Activated CD4-positive, alpha-beta T cell treated with anti-CD3 and anti-CD28 coated beads, Interleukin-2, Interleukin-6, amounts not matched to agents 100 ng/mL and 50 ng/mL, durations not matched to agents 16 hours and 8 hours (primary cell): Measurements from ENCODE around the gene NUDT12.

Experiments used
- DNase-seq: peaks from one replicate; pipeline ENCODE4 v3.0.0-alpha.2; 2020

NUDT12 gene

GRCh38 chr5:103539376-103540330 is 22.9 kb downstream of the NUDT12 start:
- DNase-seq: no peak

- DNase-seq: no peak
These were observed 30.4 kb downstream of the NUDT12 start for GRCh38 chr5:103532086-103532734.

DNA sequence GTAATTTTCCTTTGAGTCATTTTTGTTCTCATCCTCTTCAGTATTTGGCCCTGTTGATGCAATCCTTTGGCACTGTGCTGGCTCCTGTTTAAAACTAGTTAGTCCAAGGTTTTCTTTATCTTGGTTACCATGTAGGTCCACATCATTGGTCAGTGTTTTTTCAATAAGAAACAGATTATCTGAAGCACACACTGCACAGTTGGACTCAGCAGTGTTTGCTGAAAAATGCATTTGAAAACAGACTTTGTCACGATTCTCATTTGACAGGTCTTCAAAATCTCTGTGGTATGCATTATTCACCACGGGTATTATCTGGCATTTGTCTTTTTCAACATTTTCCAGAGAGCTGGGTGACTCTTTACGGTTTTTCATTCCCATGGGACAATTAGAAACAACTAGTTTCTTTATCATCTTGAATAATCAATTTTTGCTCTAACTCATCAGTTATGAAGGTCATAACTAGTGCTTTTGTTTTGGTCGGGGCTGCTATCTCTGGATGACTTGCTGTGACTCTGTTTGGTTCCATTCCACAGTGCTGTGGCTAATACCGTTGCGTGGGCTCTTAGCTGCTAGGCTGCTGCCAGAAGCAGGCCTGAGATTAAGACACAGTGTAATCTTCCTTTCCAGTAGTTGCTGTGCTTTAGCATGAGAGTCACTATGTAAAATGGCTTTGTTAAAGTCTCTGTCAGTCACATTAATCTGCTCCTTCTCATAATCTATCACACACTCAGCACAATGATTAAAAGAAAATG is 36.2 kb downstream of the NUDT12 start:
- DNase-seq: no peak

- DNase-seq: no peak
These were observed 37.2 kb downstream of the NUDT12 start for GRCh38 chr5:103525361-103525760.

- DNase-seq: no peak
These were observed 39.3 kb downstream of the NUDT12 start for GRCh38 chr5:103523319-103523718.

GRCh38 chr5:103522586-103522985 is 40.0 kb downstream of the NUDT12 start:
- DNase-seq: no peak

DNA sequence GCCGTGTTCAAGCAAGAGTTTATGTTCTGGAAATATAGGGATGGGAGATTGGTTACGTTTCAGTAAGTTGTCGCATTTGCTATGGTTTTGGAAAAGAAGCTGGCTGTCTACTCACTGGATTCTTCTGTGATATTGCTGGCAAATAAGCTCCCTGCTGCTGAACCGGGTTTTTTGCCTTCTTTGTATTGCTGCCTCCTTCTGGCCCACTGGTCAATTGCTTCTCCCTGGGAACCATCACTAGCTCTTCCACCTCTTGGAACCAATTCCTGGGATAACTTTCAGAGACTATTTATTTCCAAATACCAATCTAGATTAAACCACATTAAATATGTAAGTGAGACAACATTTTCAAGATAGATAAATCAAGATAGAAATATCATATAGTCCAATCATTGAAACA is 43.0 kb downstream of the NUDT12 start:
- no peak for DNase-seq

DNA sequence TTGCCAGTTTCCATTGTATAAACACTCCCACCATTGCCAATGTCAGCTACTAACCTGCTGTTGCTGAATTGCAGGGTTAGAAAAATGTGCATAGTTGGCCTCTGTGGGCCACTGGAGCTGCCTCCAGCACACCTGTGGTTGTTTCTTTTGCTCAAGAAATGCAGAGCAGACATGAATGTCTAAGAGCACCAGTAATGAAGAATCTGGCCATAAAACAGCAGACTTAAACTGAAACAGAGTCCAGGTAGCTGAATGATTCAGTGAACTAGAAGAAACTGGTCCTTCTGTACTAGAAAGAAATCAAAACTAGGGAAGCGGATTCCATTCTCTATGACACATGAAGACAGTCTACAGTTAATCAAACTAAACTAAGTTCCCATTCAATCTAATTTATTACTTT is 48.2 kb downstream of the NUDT12 start:
- no peak for DNase-seq

- no peak for DNase-seq
These were observed 48.9 kb downstream of the NUDT12 start for GRCh38 chr5:103513701-103514100.

DNA sequence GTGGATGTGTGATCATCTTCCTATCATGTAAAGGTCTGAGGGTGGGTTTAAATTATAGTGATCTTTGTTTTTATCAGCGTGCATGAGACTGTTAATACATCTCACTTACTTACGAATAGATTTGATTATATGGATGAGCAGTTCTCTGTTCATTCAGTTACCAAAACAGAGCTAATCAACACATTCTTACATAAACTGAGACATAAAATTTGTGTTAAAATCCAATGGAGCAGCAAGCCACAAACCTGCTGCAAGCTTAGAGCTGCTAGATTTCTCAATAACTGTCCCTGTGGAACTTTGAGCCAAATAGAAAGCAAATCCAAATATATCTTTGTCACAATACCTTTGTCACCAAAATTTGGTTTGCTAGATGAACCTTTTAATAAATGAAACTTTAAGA is 50.1 kb downstream of the NUDT12 start:
- DNase-seq: no peak

DNA sequence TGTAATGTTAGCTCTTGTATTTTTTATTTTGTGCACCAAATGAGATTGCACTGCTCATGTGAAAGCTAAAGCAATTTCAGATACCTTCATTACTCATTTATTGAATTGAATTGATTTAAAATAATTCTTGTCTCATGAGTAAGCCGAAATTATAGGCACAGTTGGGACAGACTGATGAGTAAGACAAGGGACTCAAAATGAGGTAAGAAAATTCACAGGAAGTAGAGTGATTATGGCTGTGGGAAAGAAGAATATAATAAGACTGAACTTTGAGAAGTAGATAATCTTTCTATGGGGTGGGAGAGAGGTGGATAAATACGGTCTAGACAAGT is 51.1 kb downstream of the NUDT12 start:
- DNase-seq: no peak

- no peak for DNase-seq
These were observed 51.6 kb downstream of the NUDT12 start for GRCh38 chr5:103510851-103511553.

DNA sequence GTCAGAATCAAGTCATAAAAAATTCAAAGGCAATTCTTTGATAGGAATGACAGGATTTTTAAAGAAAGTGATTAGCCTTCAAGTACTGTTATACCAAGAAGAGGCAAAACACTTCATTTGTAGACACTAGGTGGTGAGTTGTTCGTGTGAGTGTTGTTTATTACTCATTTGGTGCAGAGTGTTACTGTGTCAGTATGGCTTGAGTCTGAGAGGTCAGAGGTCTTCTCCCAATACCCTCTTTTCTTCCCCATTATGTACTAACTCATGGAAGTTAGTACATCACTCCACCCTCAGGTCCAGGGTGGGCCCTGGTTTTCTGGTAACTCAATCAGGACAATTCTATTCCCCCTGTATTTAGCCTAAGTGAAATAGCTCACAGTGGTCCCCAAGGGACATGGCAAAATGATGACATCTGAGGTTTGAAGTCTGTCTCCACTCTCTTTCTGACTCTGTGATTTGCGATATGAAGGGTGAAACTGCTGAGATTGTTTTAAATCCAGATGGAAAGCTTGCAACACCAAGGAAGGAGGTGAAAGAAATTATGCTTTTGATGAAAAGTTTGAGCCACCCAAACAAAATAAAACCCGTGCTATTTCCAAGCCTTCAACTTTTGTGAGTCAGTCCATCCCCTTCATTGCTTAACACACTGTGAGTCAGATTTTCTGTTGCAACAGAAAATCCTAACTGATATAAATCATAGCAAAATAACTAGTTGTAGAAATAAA is 56.8 kb downstream of the NUDT12 start:
- no peak for DNase-seq

DNA sequence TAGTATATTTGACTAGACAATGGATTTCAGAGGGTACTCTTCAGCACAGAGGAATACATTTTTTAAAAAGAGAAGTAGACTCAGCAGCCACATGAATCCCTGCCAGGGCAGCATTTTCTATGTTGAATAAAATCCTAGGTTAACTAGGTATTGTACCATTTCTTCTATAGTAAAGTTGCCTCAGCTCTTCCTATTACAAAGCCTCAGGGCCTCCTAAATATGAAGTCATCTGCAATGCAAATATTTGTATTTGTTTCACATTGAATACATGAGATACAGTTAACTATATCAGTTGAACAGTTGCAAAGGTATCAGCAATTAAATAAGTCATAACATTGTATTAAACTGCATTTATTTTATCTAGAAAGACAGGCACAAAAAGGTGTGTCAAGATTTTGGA is 59.5 kb downstream of the NUDT12 start:
- DNase-seq: no peak

- DNase-seq: no peak
These were observed 59.9 kb downstream of the NUDT12 start for GRCh38 chr5:103502662-103503061.
